Astrocyte (in vitro differentiated cells and primary cell): ENCODE results near the gene PCDHGC4.

Source experiments
- EZH2 ChIP-seq: IDR thresholded peaks from 2 replicates; pipeline ENCODE4 v1.6.1; 2012; ENCODE audit warnings: mild to moderate bottlenecking, low read length, inconsistent platforms; ENCODE audit not compliant: insufficient read depth
- TF ChIP-seq, protein P1 (sequence below): IDR thresholded peaks from 2 replicates; pipeline ENCODE4 v1.5.1; 2011; ENCODE audit warnings: low read depth, mild to moderate bottlenecking, inconsistent platforms, low read length, moderate library complexity; ENCODE audit not compliant: insufficient read depth

DNA sequence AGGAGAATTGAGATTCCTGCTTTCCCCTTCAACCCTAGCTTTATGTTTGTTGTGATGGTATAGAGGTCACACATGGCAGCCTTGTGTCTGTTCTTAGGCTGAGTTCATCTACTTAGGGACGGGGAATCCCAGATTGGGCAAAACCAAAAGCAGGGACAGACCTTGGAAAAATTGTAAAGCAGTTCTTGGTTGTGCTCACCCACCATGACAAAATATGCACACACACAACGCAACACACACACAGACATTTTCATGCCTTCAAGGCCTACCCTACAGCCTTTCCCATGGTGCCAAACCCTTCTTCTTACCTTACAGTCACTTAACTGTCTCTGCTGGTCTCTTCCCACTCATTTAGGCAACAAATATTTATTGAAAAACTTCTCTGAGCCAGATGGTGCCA is 18.9 kb downstream of the PCDHGC4 start:
- TF ChIP-seq, protein P1, sequence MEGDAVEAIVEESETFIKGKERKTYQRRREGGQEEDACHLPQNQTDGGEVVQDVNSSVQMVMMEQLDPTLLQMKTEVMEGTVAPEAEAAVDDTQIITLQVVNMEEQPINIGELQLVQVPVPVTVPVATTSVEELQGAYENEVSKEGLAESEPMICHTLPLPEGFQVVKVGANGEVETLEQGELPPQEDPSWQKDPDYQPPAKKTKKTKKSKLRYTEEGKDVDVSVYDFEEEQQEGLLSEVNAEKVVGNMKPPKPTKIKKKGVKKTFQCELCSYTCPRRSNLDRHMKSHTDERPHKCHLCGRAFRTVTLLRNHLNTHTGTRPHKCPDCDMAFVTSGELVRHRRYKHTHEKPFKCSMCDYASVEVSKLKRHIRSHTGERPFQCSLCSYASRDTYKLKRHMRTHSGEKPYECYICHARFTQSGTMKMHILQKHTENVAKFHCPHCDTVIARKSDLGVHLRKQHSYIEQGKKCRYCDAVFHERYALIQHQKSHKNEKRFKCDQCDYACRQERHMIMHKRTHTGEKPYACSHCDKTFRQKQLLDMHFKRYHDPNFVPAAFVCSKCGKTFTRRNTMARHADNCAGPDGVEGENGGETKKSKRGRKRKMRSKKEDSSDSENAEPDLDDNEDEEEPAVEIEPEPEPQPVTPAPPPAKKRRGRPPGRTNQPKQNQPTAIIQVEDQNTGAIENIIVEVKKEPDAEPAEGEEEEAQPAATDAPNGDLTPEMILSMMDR, result no peak
- TF ChIP-seq EZH2, result no peak
